ENCODE data around the gene CEPT1. TPM values are rescaled to one million over a fixed set of nuclear protein-coding genes. Genes with fewer than 3 reads are reported as not detected.
A peak's percentile ranks its signal among the peaks of the same experiment; 100 is the strongest.

The CEPT1 gene
- total and polyA plus RNA-seq, 10 donors, result 61.1 to 140 (median 95.2) TPM

DNA sequence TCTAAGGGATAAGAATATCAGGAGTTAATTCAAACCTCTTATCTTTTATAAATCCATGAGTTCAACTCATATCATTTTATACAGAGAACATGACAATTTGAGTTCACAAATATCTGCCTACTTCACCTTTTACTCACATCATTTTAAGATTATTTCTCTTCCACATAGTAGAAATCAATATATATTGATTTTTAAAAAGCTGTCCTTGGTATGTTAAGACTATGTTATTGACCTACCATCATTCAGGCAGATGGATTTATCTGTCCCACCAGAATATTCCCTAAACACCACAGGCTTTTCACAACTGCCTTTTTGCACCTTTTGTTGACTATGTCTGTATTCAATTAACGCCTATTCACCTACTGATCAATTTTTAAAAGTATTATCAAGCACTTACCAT, 13.7 kb upstream of the CEPT1 start:
- Histone ChIP-seq H3K27ac (peak overlapping the region in 6 of 8 donors; percentile 3 to 84 (median 76)), H3K9me3 (no peaks in the 10 kb centered on the region), H3K4me3 (no peak overlapping the region), H3K4me1 (peaks cover 12 to 94% (median 52%) of the 10 kb centered on the region in 6 donors), H3K36me3 (peaks cover 0 to 97% (median 45%) of the 10 kb centered on the region in 6 donors), H3K27me3 (replicated peaks in 1 of 7) (no peaks in the 10 kb centered on the region)
- 95 to 100% (median 97%) methylated on average over 1 of the region's 1 CpG for WGBS, 5 donors
- TF ChIP-seq, protein P1, sequence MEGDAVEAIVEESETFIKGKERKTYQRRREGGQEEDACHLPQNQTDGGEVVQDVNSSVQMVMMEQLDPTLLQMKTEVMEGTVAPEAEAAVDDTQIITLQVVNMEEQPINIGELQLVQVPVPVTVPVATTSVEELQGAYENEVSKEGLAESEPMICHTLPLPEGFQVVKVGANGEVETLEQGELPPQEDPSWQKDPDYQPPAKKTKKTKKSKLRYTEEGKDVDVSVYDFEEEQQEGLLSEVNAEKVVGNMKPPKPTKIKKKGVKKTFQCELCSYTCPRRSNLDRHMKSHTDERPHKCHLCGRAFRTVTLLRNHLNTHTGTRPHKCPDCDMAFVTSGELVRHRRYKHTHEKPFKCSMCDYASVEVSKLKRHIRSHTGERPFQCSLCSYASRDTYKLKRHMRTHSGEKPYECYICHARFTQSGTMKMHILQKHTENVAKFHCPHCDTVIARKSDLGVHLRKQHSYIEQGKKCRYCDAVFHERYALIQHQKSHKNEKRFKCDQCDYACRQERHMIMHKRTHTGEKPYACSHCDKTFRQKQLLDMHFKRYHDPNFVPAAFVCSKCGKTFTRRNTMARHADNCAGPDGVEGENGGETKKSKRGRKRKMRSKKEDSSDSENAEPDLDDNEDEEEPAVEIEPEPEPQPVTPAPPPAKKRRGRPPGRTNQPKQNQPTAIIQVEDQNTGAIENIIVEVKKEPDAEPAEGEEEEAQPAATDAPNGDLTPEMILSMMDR (IDR thresholded peaks at IDR 0.05 in 8 of 11, conservative IDR thresholded peaks at IDR 0.05 in 3 of 11), result no peak
- TF ChIP-seq POLR2A (IDR thresholded peaks at IDR 0.05), result no peak
- TF ChIP-seq POLR2AphosphoS5 (IDR thresholded peaks at IDR 0.05), result no peak
- intact Hi-C loops (cut with DNase I; ENCODE audit: low total_unique reads), result no loop called here
- no peak for DNase-seq

DNA sequence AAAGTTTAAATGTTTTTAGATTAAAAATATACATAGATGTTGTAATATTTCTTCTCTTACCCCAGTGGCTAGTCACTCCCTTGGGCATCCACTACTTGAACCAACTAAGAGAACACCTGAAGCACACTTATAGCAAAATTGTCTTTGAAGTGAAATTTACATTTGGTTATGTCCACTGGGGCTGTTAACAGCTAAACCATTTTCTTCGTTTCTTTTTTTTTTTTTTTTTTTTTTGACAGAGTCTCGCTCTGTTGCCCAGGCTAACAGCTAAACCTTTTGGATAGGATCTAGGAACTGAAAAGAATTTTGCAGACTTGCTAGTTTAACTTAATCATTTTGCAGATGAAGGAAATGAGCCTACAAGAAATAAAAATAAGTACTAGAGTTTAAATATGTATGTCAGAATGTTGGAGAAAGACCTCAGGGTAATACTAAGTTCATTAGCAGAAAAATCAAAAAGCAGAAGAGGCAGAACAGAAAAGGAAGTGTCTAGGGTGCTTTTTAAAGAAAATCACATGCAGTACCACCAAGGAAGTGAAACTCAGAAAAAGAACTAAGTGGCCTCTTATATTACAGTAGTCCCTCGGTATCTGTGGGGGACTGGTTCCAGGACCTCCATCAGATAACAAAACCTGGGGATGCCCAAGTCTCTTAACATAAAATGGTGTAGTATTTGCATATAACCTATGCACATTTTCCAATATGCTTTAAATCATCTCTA, 11.9 kb upstream of the CEPT1 start:
- Histone ChIP-seq H3K27ac (peak overlapping the region; percentile 58 to 84 (median 71)), H3K36me3 (peaks cover 0 to 86% (median 45%) of the 10 kb centered on the region in 6 donors), H3K4me1 (peaks cover 12 to 100% (median 63%) of the 10 kb centered on the region in 6 donors), H3K4me3 (peak overlapping the region in 1 of 8 donors; percentile 13), H3K9me3 (no peaks in the 10 kb centered on the region), H3K27me3 (replicated peaks in 1 of 7) (no peaks in the 10 kb centered on the region)
- intact Hi-C loops (cut with DNase I; ENCODE audit: low total_unique reads), result no loop called here
- TF ChIP-seq POLR2A (IDR thresholded peaks at IDR 0.05), result peak in 1 of 3 donors; percentile 12
- TF ChIP-seq, protein P1 (IDR thresholded peaks at IDR 0.05 in 8 of 11, conservative IDR thresholded peaks at IDR 0.05 in 3 of 11), result no peak
- peak in 1 of 3 donors; percentile 61 for TF ChIP-seq POLR2AphosphoS5 (IDR thresholded peaks at IDR 0.05)
- no peak for DNase-seq
- WGBS, 5 donors, result 43 to 56% (median 51%) methylated on average over 3 of the region's 3 CpGs

DNA sequence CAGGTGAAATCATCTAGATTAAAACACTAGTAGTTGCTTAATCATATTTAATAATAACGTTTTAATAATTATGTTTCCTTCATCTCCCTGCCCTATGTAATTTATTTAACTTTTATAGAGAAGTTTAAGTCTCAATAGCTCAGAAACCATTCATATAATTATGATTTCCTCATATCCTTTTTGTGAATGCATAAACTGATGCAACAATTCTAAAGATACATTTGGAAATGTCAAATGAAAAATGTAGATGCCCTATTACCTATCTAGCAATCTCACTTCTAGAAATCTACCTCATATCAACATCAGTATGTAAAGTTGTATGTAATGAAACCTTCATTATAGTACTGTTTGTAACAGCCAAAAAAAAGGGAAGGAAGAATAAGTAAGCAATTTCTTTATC, 10.6 kb upstream of the CEPT1 start:
- no peaks in the 10 kb centered on the region for H3K9me3 ChIP-seq
- intact Hi-C loops (cut with DNase I; ENCODE audit: low total_unique reads), result no loop called here
- H3K4me1 ChIP-seq, result peaks cover 12 to 97% (median 71%) of the 10 kb centered on the region in 6 donors
- TF ChIP-seq POLR2A (IDR thresholded peaks at IDR 0.05), result no peak
- TF ChIP-seq POLR2AphosphoS5 (IDR thresholded peaks at IDR 0.05), result no peak
- TF ChIP-seq, protein P1 (IDR thresholded peaks at IDR 0.05 in 8 of 11, conservative IDR thresholded peaks at IDR 0.05 in 3 of 11), result no peak
- DNase-seq, result no peak
- H3K27me3 ChIP-seq (replicated peaks in 1 of 7), result no peaks in the 10 kb centered on the region
- peaks cover 0 to 73% (median 40%) of the 10 kb centered on the region in 6 donors for H3K36me3 ChIP-seq
- no peak overlapping the region for H3K4me3 ChIP-seq
- peak overlapping the region; percentile 9 to 84 (median 71) for H3K27ac ChIP-seq
- WGBS, 5 donors, result 52 to 69% (median 62%) methylated on average over 1 of the region's 1 CpG

DNA sequence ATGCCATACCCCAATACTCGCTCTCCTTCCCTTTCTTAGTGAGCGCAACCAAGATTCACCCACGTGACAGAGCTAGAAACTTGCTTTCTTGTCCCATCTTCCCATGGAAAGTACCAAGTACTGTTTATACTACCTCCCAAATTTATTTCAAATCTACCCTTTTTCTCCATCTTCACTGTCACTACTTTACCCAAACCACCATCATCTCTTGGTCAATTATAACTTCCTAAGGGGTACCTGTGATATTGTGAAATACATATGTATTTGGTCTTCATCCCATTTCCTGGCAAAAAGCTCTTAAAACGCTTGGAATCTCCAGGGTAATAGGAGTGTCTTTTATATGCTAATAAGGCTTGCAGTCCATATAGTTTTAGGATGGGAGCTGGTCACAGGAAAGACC, 8.3 kb upstream of the CEPT1 start:
- WGBS, 5 donors, result 76 to 83% (median 79%) methylated on average over 4 of the region's 4 CpGs
- peak overlapping the region in 7 of 8 donors; percentile 64 to 84 (median 71) for H3K27ac ChIP-seq
- peaks cover 8 to 94% (median 87%) of the 10 kb centered on the region in 6 donors for H3K4me1 ChIP-seq
- H3K36me3 ChIP-seq, result peaks cover 0 to 70% (median 38%) of the 10 kb centered on the region in 6 donors
- intact Hi-C loops (cut with DNase I; ENCODE audit: low total_unique reads), result no loop called here
- H3K27me3 ChIP-seq (replicated peaks in 1 of 7), result no peaks in the 10 kb centered on the region
- no peak for TF ChIP-seq POLR2A (IDR thresholded peaks at IDR 0.05)
- TF ChIP-seq, protein P1 (IDR thresholded peaks at IDR 0.05 in 8 of 11, conservative IDR thresholded peaks at IDR 0.05 in 3 of 11), result no peak
- DNase-seq, result no peak
- no peaks in the 10 kb centered on the region for H3K9me3 ChIP-seq
- no peak overlapping the region for H3K4me3 ChIP-seq
